A549 (cell line): ENCODE measurements around the gene DUSP3. TPM values are rescaled to one million over a fixed set of nuclear protein-coding genes. Genes with fewer than 3 reads are reported as not detected.

Experiments
- ATAC-seq, 2 experiments: fragments of 200-7000 bp in 1 of 2; fragments of >200 bp in 1 of 2; cut with Nextera tagmentation in 1 of 2; cut with Tn5 transposase in 1 of 2; 3 replicates each; pipeline versions ENCODE4 v1.8.0 to v1.9.1; 2018 to 2020; ENCODE audit warnings: mild to moderate bottlenecking in 1 of 2, moderate library complexity in 1 of 2
- CTCF ChIA-PET: fragments of 300-600 bp; sonication (Branson Sonifier 250); formaldehyde crosslinking; extraction: SDS; loops from one replicate; lab custom pipeline; 2021; ENCODE audit warnings: antibody characterized with exemption, inconsistent platforms; lab: Yijun Ruan, JAX
- POLR2A ChIA-PET: fragments of 350-600 bp; formaldehyde crosslinking; extraction: SDS; loops from one replicate; lab custom pipeline; 2021; ENCODE audit warnings: antibody characterized with exemption, inconsistent platforms; lab: Yijun Ruan, JAX
- DNase-seq, 2 experiments: peaks; one replicate each; pipeline versions ENCODE4 v3.0.0 to v3.0.0-alpha.2; 2011 to 2016; ENCODE audit warnings: low read depth in 1 of 2, low spot score in 1 of 2
- FAIRE-seq: peaks from 2 replicates; lab custom pipeline; 2011; peaks lifted over from hg19 to GRCh38; lab: Jason Lieb, UNC
- H3K27ac ChIP-seq, 2 experiments: fragments of >200 bp; sonication (Bioruptor Twin); formaldehyde crosslinking; 3 replicates each; pipeline ENCODE4 v1.5.1; 2016 to 2017
- H3K4me1 ChIP-seq: fragments of >200 bp; sonication (Bioruptor Twin); formaldehyde crosslinking; 3 replicates; pipeline ENCODE4 v1.6.1; 2016
- H3K4me2 ChIP-seq: fragments of >200 bp; sonication (Bioruptor Twin); formaldehyde crosslinking; 3 replicates; pipeline ENCODE4 v1.6.1; 2016
- H3K4me3 ChIP-seq: fragments of >200 bp; sonication (Bioruptor Twin); formaldehyde crosslinking; 3 replicates; pipeline ENCODE4 v1.5.1; 2016
- H3K9me3 ChIP-seq: fragments of >200 bp; sonication (Bioruptor Twin); formaldehyde crosslinking; 3 replicates; pipeline ENCODE4 v1.6.1; 2016
- BHLHE40 ChIP-seq: IDR thresholded peaks from 2 replicates; pipeline ENCODE4 v1.6.1; 2012; ENCODE audit warnings: low read depth, low read length, inconsistent platforms
- CEBPB ChIP-seq, 2 experiments: fragments of >200 bp in 1 of 2; sonication (Bioruptor Twin) in 1 of 2; formaldehyde crosslinking in 1 of 2; IDR thresholded peaks; 2 replicates each; pipeline ENCODE4 v1.6.1; 2012 to 2016
- E2F6 ChIP-seq: IDR thresholded peaks from 2 replicates; pipeline ENCODE4 v1.6.1; 2012; ENCODE audit warnings: low read depth, borderline replicate concordance
- EHF ChIP-seq: fragments of 250-450 bp; sonication (Bioruptor Pico); IDR thresholded peaks from 2 replicates; pipeline ENCODE4 v1.5.0; 2020; ENCODE audit warnings: mild to moderate bottlenecking
- ELK1 ChIP-seq: fragments of 150-350 bp; IDR thresholded peaks from 2 replicates; pipeline ENCODE4 v1.6.1; 2014; ENCODE audit warnings: low read depth, mild to moderate bottlenecking, low read length
- FOSB ChIP-seq: fragments of 250-450 bp; sonication (Bioruptor Pico); IDR thresholded peaks from 2 replicates; pipeline ENCODE4 v1.5.0; 2020; ENCODE audit warnings: mild to moderate bottlenecking, moderate library complexity
- GATA3 ChIP-seq: IDR thresholded peaks from 2 replicates; pipeline ENCODE4 v1.6.1; 2012; ENCODE audit warnings: borderline replicate concordance
- JUN ChIP-seq, 2 experiments: fragments of >200 bp; sonication (Bioruptor Twin); formaldehyde crosslinking; IDR thresholded peaks; 2 replicates in 1 of 2; 3 replicates in 1 of 2; pipeline ENCODE4 v1.6.1; 2016 to 2017
- MAFK ChIP-seq: fragments of 450-650 bp; IDR thresholded peaks from 2 replicates; pipeline ENCODE4 v1.6.1; 2014; ENCODE audit not compliant: partially characterized antibody
- MAX ChIP-seq: IDR thresholded peaks from 2 replicates; pipeline ENCODE4 v1.6.1; 2012
- PHF8 ChIP-seq: fragments of 200-600 bp; sonication (generic); IDR thresholded peaks from 2 replicates; pipeline ENCODE4 v1.6.1; 2016; ENCODE audit warnings: low read depth, mild to moderate bottlenecking, antibody characterized with exemption, moderate library complexity, borderline replicate concordance
- POLR2AphosphoS2 ChIP-seq: conservative IDR thresholded peaks from 2 replicates; pipeline ENCODE4 v1.6.1; 2012; ENCODE audit warnings: low read length, improper control_type of control experiment, inconsistent platforms
- RAD21 ChIP-seq, 2 experiments: fragments of >200 bp in 1 of 2; sonication (Bioruptor Twin) in 1 of 2; formaldehyde crosslinking in 1 of 2; IDR thresholded peaks in 1 of 2; conservative IDR thresholded peaks in 1 of 2; 2 replicates in 1 of 2; 3 replicates in 1 of 2; pipeline ENCODE4 v1.6.1; 2012 to 2018; ENCODE audit warnings: inconsistent platforms in 1 of 2
- RNF2 ChIP-seq: fragments of 200-600 bp; sonication (generic); IDR thresholded peaks from 2 replicates; pipeline ENCODE4 v1.6.1; 2016; ENCODE audit warnings: low read depth, mild to moderate bottlenecking, antibody characterized with exemption, moderate library complexity, borderline replicate concordance
- SMC3 ChIP-seq: fragments of >200 bp; sonication (Bioruptor Twin); formaldehyde crosslinking; IDR thresholded peaks from 3 replicates; pipeline ENCODE4 v1.6.1; 2018; ENCODE audit warnings: inconsistent platforms
- TFCP2L1 ChIP-seq: fragments of 250-450 bp; sonication (Bioruptor Pico); IDR thresholded peaks from 2 replicates; pipeline ENCODE4 v1.5.0; 2021; ENCODE audit warnings: mild to moderate bottlenecking
- USF2 ChIP-seq: fragments of 450-650 bp; IDR thresholded peaks from 2 replicates; pipeline ENCODE4 v1.6.1; 2014; ENCODE audit warnings: antibody characterized with exemption
- ZFP36 ChIP-seq: fragments of 450-650 bp; IDR thresholded peaks from 2 replicates; pipeline ENCODE4 v1.6.1; 2014; ENCODE audit warnings: borderline replicate concordance; ENCODE audit not compliant: partially characterized antibody
- ZNF302 ChIP-seq: fragments of 250-450 bp; sonication (Bioruptor Pico); IDR thresholded peaks from 2 replicates; pipeline ENCODE4 v1.9.0; 2021; ENCODE audit warnings: inconsistent platforms, mild to moderate bottlenecking, moderate library complexity
- ZSCAN20 ChIP-seq: fragments of 250-450 bp; sonication (Bioruptor Pico); IDR thresholded peaks from 2 replicates; pipeline ENCODE4 v1.8.0; 2022; ENCODE audit warnings: mild to moderate bottlenecking, moderate library complexity
- WGBS: methylation state at CpG from one replicate; pipeline ENCODE4 v1.1.6; 2017; ENCODE audit errors: missing lambda C conversion rate; 5-methylcytosine and 5-hydroxymethylcytosine counted together
- polyA plus RNA-seq, 4 experiments: library from polyadenylated mRNA; depleted of rRNA in 3 of 4; stranded (reverse); fragments of >200 nt; fragmentation: RNase III in 1 of 4; extraction: RNeasy Plus Mini Kit Qiagen cat#74134 plus additional on column Dnase treatment in 1 of 4; gene quantifications; 2 replicates in 3 of 4; 3 replicates in 1 of 4; pipeline ENCODE4 v1.2.3, GENCODE V29; 2011 to 2017

DUSP3 gene
- polyA plus RNA-seq, 2 of the 4 experiments (the other 2 are of a cell fraction): 60.0 to 62.2 TPM

- ChIA-PET POLR2A (no interaction called here), CTCF (interaction anchor here (0.5 to 2.8 kb wide), 3 partner anchors 8 to 23 kb away, joined by 3 to 9 read pairs (median 6); no protein-coding TSS in a partner anchor)
- TF ChIP-seq CEBPB (IDR thresholded peaks at IDR 0.05) (no peak), POLR2AphosphoS2 (no peak), ZFP36 (no peak), ELK1 (no peak), JUN (IDR thresholded peaks at IDR 0.05) (no peak), MAFK (peak; percentile 37)
- Histone ChIP-seq H3K4me1 (peaks cover 4% of the 10 kb centered on the region), H3K4me3 (no peak overlapping the region), H3K4me2 (no peak overlapping the region), H3K9me3 (no peaks in the 10 kb centered on the region), H3K27ac (no peak overlapping the region)
- ATAC-seq (no peak), FAIRE-seq (no peak), DNase-seq (no peak)
- 64% methylated on average over 2 of the region's 2 CpGs for WGBS
Measured at GRCh38 chr17:43784068-43784467, 5.3 kb upstream of the DUSP3 start.

- Histone ChIP-seq H3K4me3 (no peak overlapping the region), H3K9me3 (no peaks in the 10 kb centered on the region), H3K4me2 (no peak overlapping the region), H3K4me1 (peaks cover 4% of the 10 kb centered on the region), H3K27ac (no peak overlapping the region)
- CTCF ChIA-PET: interaction anchor here (0.9 to 7.6 kb wide), 6 partner anchors 16 to 64 kb away, joined by 3 to 54 read pairs (median 6); partner anchors contain the start of gene CD300LG
- TF ChIP-seq FOSB (CRISPR knock-in tag) (no peak), ZNF302 (CRISPR knock-in tag) (no peak), SMC3 (no peak), GATA3 (no peak), USF2 (no peak), TFCP2L1 (CRISPR knock-in tag) (no peak), ZSCAN20 (no peak), RNF2 (no peak)
- FAIRE-seq (no peak), DNase-seq (no peak), ATAC-seq (no peak)
- WGBS: 76% methylated on average over 15 of the region's 15 CpGs
- POLR2A ChIA-PET: no interaction called here
Measured at GRCh38 chr17:43782913-43783680, 4.3 kb upstream of the DUSP3 start.

- peak within 1 kb of the TSS; percentile 93 to 98 for H3K27ac ChIP-seq
Measured at GRCh38 chr17:43780135-43780534, 1.4 kb upstream of the DUSP3 start, which contains the start of gene CFAP97D1. Gene CFAP97D1 (plus strand): TSS chr17:43780435. CDS start chr17:43780463, 28 bp downstream.

More at GRCh38 chr17:43780135-43780534, 1.4 kb upstream of the DUSP3 start, which contains the start of gene CFAP97D1:
- peaks cover 14% of the 10 kb centered on the region for H3K4me1 ChIP-seq
- no peaks in the 10 kb centered on the region for H3K9me3 ChIP-seq
- H3K4me2 ChIP-seq: peak within 1 kb of the TSS; percentile 85
- peak within 1 kb of the TSS; percentile 71 for H3K4me3 ChIP-seq
- POLR2A ChIA-PET: no interaction called here
- no peak for TF ChIP-seq ZNF302 (CRISPR knock-in tag)
- no peak for TF ChIP-seq PHF8
- no peak for TF ChIP-seq E2F6
- TF ChIP-seq EHF (CRISPR knock-in tag): no peak
- TF ChIP-seq BHLHE40: no peak
- TF ChIP-seq MAX: no peak
- TF ChIP-seq RAD21 (conservative IDR thresholded peaks at IDR 0.05 in 1 of 2, IDR thresholded peaks at IDR 0.05 in 1 of 2): no peak
- TF ChIP-seq, all 56 proteins: peak for 0
- ATAC-seq (no peak), DNase-seq (no peak), FAIRE-seq (no peak)
- 90% methylated on average over 5 of the region's 7 CpGs for WGBS
- CTCF ChIA-PET: interaction anchor here (0.6 to 7.6 kb wide), 12 partner anchors 10 to 698 kb away, joined by 3 to 54 read pairs (median 4); partner anchors contain the start of gene CD300LG
